Measurements from ENCODE around the gene FMNL1.

The FMNL1 gene

GRCh38 chr17:45258981-45259380 is 37.3 kb downstream of the FMNL1 start:
- DNase-seq (ENCODE audit: low read depth), result no peak

DNA sequence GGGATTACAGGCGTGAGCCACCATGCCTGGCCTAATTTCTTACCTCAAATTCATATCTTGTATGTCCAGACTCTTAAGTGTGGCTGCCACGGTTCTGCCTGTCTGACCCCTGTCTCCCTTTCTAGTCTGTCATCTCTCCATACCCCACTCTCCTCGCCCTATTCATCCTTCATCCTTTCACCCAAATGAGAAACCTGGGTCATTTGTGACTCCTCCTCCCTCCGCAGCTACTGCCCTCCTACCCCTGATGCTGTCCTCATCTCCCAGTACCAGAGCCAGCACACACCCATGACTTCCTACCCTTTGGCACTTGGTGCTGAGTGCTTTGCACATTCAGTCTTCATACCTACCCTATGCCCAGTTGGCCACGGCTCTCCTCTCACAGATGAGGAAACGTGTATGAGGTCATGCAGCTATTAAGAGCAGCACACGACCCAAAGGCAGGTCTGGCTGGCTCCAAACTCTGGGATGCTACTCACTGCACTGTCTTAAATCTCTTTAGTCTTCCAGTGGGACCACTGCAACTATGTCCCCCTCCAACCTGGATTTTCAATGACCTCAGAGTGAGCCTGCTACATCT is 38.6 kb downstream of the FMNL1 start:
- DNase-seq (ENCODE audit: low read depth), result no peak

GRCh38 chr17:45261577-45262515 is 40.2 kb downstream of the FMNL1 start, which contains the start of gene SPATA32:
Gene SPATA32 (minus strand): TSS chr17:45262094. CDS start chr17:45262016, 78 bp downstream.
- DNase-seq (ENCODE audit: low read depth), result peak; percentile 39

- DNase-seq (ENCODE audit: low read depth), result no peak
These were observed 41.1 kb downstream of the FMNL1 start for GRCh38 chr17:45262516-45263476.

DNA sequence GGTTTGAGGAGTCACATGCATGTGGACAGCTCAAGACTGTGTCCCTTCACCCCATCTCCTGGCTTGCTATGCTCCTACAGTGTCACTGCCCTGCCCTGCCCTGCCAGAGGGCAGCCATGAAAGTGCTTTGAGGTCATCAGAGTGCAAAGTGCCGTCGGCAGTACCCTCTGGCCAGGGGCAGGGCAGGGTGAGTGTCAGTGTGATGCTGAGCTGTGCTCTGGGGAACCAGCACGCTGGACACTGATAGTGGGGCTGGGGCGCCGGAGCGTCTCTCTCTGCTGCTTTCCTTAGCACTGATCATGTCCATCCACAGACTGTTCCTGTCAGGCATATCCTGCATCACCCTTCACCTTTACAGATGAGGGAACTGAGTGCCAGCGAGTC is 41.8 kb downstream of the FMNL1 start:
- DNase-seq (ENCODE audit: low read depth), result no peak

- no peak for DNase-seq (ENCODE audit: low read depth)
These were observed 42.7 kb downstream of the FMNL1 start for GRCh38 chr17:45264430-45264829.

GRCh38 chr17:45264988-45265387 is 43.3 kb downstream of the FMNL1 start:
- DNase-seq (ENCODE audit: low read depth), result no peak

GRCh38 chr17:45265821-45266220 is 44.1 kb downstream of the FMNL1 start:
- DNase-seq (ENCODE audit: low read depth), result no peak

GRCh38 chr17:45266372-45266926 is 44.8 kb downstream of the FMNL1 start:
- DNase-seq (ENCODE audit: low read depth), result no peak

DNA sequence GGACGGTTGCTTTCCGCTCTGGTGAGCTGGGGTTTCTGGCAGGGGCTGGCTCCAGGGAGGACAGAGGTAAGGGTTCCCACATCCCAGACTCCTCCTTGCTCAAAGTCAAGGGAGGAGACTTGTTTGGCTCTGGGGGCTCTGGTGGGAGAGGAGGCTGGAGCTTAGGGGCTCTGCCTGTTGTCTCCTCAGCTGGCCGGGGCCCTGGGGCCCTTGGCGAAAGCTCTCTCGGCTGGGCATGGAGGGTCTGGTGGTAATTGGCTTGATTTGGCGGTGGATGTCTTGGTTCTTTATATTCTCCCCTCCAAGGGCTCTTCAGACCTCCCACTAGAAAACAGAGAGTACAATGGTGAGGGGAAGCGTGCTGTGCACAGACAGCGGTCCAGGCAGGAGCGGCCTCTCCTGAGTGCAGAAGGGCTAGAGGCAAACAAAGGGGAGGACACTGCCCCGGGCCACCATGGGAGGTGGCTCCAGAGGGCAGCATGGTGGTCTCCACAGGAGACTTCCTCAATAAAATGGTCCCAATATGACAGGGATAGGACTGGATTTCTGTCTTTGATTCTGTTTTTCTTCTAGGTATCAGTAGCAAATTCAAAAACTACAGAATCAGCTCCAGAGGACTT is 45.9 kb downstream of the FMNL1 start:
- DNase-seq (ENCODE audit: low read depth), result no peak

DNA sequence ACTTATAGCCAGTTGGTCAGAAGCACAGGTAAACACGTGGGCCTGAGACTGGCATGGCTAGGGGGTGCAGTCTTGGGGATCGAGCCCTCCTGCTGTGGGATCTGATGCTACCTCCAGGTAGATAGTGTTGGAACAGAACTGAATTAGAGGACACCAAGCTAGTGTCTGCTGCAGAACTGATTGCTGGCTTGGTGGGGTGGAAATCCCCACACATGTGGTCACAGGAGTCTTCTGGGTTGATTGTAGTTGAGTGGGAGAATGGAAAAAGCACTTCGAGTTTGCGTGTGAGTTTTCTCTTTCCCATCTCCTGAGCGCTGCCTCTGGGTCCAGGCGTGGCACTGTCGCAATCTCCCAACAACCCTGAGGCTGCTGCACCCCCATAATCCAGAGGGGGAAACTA is 48.2 kb downstream of the FMNL1 start:
- DNase-seq (ENCODE audit: low read depth), result no peak

GRCh38 chr17:45270828-45271418 is 49.2 kb downstream of the FMNL1 start:
- DNase-seq (ENCODE audit: low read depth), result peak; percentile 33

DNA sequence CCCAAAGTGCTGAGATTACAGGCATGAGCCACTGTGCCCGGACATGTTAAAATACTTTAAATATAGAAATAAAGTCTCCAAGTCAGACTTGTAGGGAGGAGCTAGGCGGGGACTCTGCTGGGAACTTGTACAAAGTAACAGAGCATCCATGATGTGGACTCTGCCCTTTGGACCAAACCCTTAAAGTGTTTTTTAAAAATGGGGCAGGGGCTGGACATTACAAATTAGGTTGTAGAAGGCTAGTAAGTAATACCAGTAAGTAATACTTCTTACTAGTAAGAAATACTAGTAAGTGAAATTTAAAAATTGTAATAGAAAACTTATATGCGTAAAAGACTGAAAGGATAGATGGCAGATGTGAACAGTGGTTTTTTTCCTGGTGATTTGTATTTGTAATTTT is 49.9 kb downstream of the FMNL1 start:
- no peak for DNase-seq (ENCODE audit: low read depth)

DNA sequence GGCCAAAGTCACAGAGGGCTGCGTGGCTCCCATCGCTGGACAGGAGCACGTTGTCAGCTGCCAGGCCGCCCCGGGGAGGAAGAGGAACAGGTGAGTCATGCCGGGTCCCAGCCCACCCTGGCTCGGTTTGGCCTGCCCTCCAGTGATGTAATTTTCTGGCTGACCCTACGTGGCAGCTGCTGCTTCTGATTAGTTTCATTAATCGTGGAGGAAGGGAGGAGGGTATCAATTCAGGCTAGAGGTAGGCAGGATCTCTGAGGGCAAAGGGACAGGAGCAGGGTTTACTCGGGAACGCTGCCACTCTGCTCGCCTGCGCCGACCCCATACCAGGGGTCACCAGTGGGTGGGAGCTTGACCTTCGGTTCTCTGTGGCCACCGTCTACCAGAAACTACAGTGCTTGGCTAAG is 51.9 kb downstream of the FMNL1 start:
- no peak for DNase-seq (ENCODE audit: low read depth)

DNA sequence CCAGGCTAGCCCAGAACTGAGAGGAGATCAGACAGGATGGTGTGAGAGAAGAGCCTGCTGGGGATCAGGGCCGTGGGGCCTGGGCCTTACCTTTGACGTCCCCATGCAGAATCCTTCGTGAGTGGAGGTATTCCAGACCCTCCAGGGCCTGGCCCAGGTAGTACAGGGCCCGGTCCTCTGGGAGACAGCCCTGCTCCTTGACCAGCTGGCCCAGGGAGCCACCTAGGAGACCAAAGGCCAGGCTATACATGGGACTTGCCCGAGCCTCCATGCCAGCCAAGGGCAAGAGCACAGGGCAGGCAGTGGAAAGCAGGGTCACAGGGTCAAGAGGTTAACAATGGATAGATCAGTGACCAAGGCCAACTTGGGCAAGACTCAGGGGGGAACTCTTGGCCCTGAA is 52.3 kb downstream of the FMNL1 start:
- DNase-seq (ENCODE audit: low read depth), result no peak

DNA sequence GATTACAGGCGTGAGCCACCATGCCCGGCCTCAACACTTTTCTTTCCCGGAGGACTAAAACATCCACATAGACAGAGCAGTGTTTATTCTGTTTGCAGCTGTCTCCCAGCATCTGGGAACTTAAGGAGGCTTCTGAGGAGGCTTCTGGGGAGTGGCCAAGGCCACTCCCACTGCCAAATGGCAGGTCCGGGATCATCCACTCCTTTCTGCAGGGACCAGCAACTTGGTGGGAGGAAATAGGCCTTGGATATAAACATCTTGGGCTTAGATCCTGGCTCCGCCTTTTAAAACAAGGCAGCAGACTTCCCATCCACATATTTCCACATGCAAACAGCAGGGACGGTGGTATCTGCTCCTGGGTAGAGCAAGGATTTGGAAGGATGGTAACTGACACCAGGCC is 54.3 kb downstream of the FMNL1 start:
- DNase-seq (ENCODE audit: low read depth), result no peak

DNA sequence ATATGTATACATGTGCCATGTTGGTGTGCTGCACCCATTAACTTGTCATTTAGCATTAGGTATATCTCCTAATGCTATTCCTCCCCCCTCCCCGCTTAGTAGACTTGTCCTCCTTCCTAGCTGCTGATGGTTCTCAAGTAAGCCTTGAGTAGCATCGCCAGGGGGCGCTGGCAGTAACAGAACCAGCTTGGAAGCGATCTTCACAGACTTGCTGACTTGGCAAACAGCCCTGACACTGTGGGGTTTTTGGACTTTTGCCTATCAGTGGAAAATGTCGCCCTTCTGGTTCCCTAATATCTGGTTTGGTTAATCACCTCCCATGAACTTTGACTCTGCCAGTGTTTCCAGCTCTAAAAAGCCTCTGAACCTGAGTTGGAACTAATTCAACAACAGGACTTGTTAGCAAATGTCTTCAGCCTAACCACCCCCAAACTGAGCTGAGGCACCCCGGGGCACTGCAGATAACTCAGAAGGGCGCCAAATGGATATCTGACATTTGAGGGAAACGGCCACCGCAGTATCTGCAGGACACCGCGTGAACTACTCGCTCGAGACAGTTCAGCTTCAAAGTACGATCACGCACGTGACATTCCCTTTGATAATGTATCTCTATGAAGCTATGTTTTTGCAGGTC is 55.6 kb downstream of the FMNL1 start:
- peak; percentile 60 for DNase-seq (ENCODE audit: low read depth)

GRCh38 chr17:45277992-45278391 is 56.3 kb downstream of the FMNL1 start:
- DNase-seq (ENCODE audit: low read depth), result no peak

DNA sequence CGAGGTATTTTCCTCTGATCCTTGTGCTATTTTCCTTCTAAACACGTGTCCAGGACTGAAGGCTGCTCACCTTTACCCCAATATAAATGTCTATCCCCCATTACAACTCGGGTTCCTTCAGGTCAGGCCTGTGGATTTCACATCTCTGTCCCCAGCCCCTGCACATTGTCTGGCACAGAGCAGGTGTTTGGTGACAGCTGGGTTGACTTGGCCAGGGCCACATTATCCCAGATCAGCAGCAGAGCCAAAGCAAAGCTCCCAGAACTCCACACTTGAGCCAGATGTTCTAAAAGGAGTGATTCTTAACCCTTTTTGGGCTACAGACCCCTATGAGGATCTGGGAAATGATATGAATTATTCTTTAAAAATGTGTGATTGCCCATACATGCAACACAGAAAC is 58.2 kb downstream of the FMNL1 start:
- DNase-seq (ENCODE audit: low read depth), result no peak

Data from stimulated activated CD8-positive, alpha-beta memory T cell treated with anti-CD3 and anti-CD28 coated beads, Interleukin-15, amount 100 ng/mL, for 24 hours (primary cell).